SU-DHL-6 (cell line): ENCODE data around the gene THSD4.

Experiments used
- EZH2phosphoT487 ChIP-seq: fragments of 200-600 bp; sonication (generic), shearing (Covaris generic); conservative IDR thresholded peaks from 2 replicates; pipeline ENCODE4 v1.6.1; 2018; ENCODE audit warnings: mild to moderate bottlenecking, antibody characterized with exemption, low read length, moderate library complexity, mixed read lengths
- TF ChIP-seq, protein P1 (sequence below): fragments of 200-600 bp; sonication (generic); IDR thresholded peaks from one replicate; pipeline ENCODE4 v1.5.1; 2017; ENCODE audit warnings: antibody characterized with exemption, mild to moderate bottlenecking, low read length, moderate library complexity; ENCODE audit not compliant: insufficient read depth, poor library complexity, severe bottlenecking

DNA sequence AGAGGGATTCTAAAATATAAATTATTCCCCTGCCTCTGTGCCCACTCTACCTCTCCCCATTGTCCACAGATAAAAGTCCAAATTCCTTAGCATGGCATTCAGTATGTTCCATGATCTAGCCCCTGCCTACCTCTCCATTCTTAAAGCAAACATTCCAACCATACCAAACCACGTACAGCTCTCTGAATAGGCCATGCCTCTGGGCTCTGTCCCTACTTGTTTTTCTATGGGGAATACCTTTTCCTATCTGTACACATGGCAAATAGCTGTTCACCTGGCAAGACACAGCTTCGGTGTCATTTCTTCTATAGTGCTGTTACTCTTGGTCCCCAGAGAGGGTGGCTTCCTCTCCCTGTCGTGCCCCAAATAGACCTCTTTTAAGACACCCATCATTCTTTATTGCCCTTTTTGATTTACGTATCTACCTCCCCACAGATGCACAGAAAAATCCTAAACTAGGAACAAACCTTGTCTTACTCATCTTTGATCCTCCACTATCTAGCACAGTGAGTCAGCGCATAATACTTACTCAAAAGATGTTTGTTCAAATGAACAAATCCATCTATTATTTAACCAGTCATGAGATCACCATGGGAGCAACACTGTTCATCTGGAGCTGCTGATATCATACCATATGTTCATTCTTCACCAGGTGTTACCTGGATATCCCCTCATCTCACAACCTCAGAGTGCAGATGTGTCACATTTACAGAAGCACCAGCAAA, 329.8 kb downstream of the THSD4 start:
- TF ChIP-seq, protein P1, sequence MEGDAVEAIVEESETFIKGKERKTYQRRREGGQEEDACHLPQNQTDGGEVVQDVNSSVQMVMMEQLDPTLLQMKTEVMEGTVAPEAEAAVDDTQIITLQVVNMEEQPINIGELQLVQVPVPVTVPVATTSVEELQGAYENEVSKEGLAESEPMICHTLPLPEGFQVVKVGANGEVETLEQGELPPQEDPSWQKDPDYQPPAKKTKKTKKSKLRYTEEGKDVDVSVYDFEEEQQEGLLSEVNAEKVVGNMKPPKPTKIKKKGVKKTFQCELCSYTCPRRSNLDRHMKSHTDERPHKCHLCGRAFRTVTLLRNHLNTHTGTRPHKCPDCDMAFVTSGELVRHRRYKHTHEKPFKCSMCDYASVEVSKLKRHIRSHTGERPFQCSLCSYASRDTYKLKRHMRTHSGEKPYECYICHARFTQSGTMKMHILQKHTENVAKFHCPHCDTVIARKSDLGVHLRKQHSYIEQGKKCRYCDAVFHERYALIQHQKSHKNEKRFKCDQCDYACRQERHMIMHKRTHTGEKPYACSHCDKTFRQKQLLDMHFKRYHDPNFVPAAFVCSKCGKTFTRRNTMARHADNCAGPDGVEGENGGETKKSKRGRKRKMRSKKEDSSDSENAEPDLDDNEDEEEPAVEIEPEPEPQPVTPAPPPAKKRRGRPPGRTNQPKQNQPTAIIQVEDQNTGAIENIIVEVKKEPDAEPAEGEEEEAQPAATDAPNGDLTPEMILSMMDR: no peak
- no peak for TF ChIP-seq EZH2phosphoT487
